Amygdala (tissue), 56 donors: ENCODE measurements around the gene ST8SIA5.
"Not testable (repeated sequence)": the region's sequence is repeated elsewhere in the genome, so short reads cannot be mapped to it uniquely, and the experiment has no call there.

Source experiments
- DNase-seq, 56 donors: peaks; one replicate each; lab custom pipeline; 2025; lab: John Stamatoyannopoulos, UW

The ST8SIA5 gene

GRCh38 chr18:46756559-46757201 is at the start of gene ST8SIA5:
TSS of gene ST8SIA5 (minus strand) at chr18:46757053. CDS start at chr18:46756508, 545 bp downstream.
- DNase-seq, result peak in 6 of 56 donors; percentile 13 to 56 (median 28)

GRCh38 chr18:46795945-46796344 is 39.1 kb upstream of the ST8SIA5 start:
- DNase-seq, result not testable (repeated sequence)

GRCh38 chr18:46794607-46795006 is 37.8 kb upstream of the ST8SIA5 start:
- no peak for DNase-seq

GRCh38 chr18:46793565-46793964 is 36.7 kb upstream of the ST8SIA5 start:
- DNase-seq, result no peak

- no peak for DNase-seq
Observed at GRCh38 chr18:46789088-46789487, 32.2 kb upstream of the ST8SIA5 start.

- DNase-seq, result no peak
Observed at GRCh38 chr18:46787674-46788073, 30.8 kb upstream of the ST8SIA5 start.

GRCh38 chr18:46772357-46772756 is 15.5 kb upstream of the ST8SIA5 start:
- no peak for DNase-seq

GRCh38 chr18:46771141-46771540 is 14.3 kb upstream of the ST8SIA5 start:
- peak in 19 of 56 donors; percentile 4 to 64 (median 22) for DNase-seq

- no peak for DNase-seq
Observed at GRCh38 chr18:46770708-46771107, 13.9 kb upstream of the ST8SIA5 start.

GRCh38 chr18:46768166-46768921 is 11.5 kb upstream of the ST8SIA5 start:
- DNase-seq, result no peak

GRCh38 chr18:46767217-46767616 is 10.4 kb upstream of the ST8SIA5 start:
- no peak for DNase-seq

- no peak for DNase-seq
Observed at GRCh38 chr18:46764586-46764985, 7.7 kb upstream of the ST8SIA5 start.

GRCh38 chr18:46761059-46761769 is 4.4 kb upstream of the ST8SIA5 start:
- DNase-seq, result peak in 2 of 56 donors; percentile 12 to 29

- peak in 1 of 56 donors; percentile 13 for DNase-seq
Observed at GRCh38 chr18:46759890-46760289, 3.0 kb upstream of the ST8SIA5 start.

GRCh38 chr18:46756025-46756558 is 761 bp downstream of the ST8SIA5 start:
- peak in 1 of 56 donors; percentile 24 for DNase-seq

- DNase-seq, result peak in 7 of 56 donors; percentile 6 to 45 (median 38)
Observed at GRCh38 chr18:46755315-46756024, 1.4 kb downstream of the ST8SIA5 start.

GRCh38 chr18:46754661-46755292 is 2.1 kb downstream of the ST8SIA5 start:
- DNase-seq, result peak in 7 of 56 donors; percentile 21 to 50 (median 38)

- DNase-seq, result no peak
Observed at GRCh38 chr18:46754188-46754587, 2.7 kb downstream of the ST8SIA5 start.

GRCh38 chr18:46751882-46752281 is 5.0 kb downstream of the ST8SIA5 start:
- DNase-seq, result no peak

GRCh38 chr18:46750626-46751025 is 6.2 kb downstream of the ST8SIA5 start:
- no peak for DNase-seq
